Hepatocyte (in vitro differentiated cells): ENCODE data around the gene ATIC. TPM values are rescaled to one million over a fixed set of nuclear protein-coding genes. Genes with fewer than 3 reads are reported as not detected.
"Not testable (repeated sequence)": the region's sequence is repeated elsewhere in the genome, so short reads cannot be mapped to it uniquely, and the experiment has no call there.

Source experiments
- DNase-seq: peaks from one replicate; pipeline ENCODE4 v3.0.0-alpha.2; 2016; ENCODE audit warnings: low spot score
- H2AFZ ChIP-seq: fragments of 200-600 bp; sonication (generic); 2 replicates; pipeline ENCODE4 v1.6.0; 2016; ENCODE audit warnings: antibody characterized with exemption, mild to moderate bottlenecking
- H3K27ac ChIP-seq: fragments of 200-600 bp; sonication (generic); 2 replicates; pipeline ENCODE4 v1.5.1; 2016; ENCODE audit warnings: mild to moderate bottlenecking
- H3K27me3 ChIP-seq: fragments of 200-600 bp; sonication (generic); 2 replicates; pipeline ENCODE4 v1.6.1; 2016
- H3K36me3 ChIP-seq: fragments of 200-600 bp; sonication (generic); replicated peaks from 2 replicates; pipeline ENCODE4 v1.5.1; 2016; ENCODE audit warnings: low read depth; ENCODE audit not compliant: insufficient read depth
- H3K4me1 ChIP-seq: fragments of 200-600 bp; sonication (generic); 2 replicates; pipeline ENCODE4 v1.5.1; 2016; ENCODE audit warnings: mild to moderate bottlenecking, moderate library complexity; ENCODE audit not compliant: insufficient read depth
- H3K4me2 ChIP-seq: fragments of 200-600 bp; sonication (generic); 2 replicates; pipeline ENCODE4 v1.6.0; 2016
- H3K4me3 ChIP-seq: fragments of 200-600 bp; sonication (generic); 2 replicates; pipeline ENCODE4 v1.5.1; 2016; ENCODE audit warnings: mild to moderate bottlenecking
- H3K79me2 ChIP-seq: fragments of 200-600 bp; sonication (generic); 2 replicates; pipeline ENCODE4 v1.6.0; 2017; ENCODE audit warnings: mild to moderate bottlenecking
- H3K9me2 ChIP-seq: fragments of 200-600 bp; sonication (generic); replicated peaks from 2 replicates; pipeline ENCODE4 v1.6.0; 2017; ENCODE audit warnings: mild to moderate bottlenecking; ENCODE audit not compliant: insufficient read depth
- H3K9me3 ChIP-seq: fragments of 200-600 bp; sonication (generic); 2 replicates; pipeline ENCODE4 v1.5.1; 2016; ENCODE audit warnings: low read depth, mild to moderate bottlenecking
- H4K20me1 ChIP-seq: fragments of 200-600 bp; sonication (generic); 2 replicates; pipeline ENCODE4 v1.6.0; 2016; ENCODE audit warnings: mild to moderate bottlenecking; ENCODE audit not compliant: insufficient read depth, poor library complexity, severe bottlenecking
- CTCF ChIP-seq: fragments of 200-600 bp; sonication (generic); IDR thresholded peaks from 2 replicates; pipeline ENCODE4 v1.5.1; 2016; ENCODE audit warnings: antibody characterized with exemption, mild to moderate bottlenecking; ENCODE audit not compliant: poor library complexity
- EZH2 ChIP-seq: fragments of 200-600 bp; sonication (generic); IDR thresholded peaks from 2 replicates; pipeline ENCODE4 v1.6.1; 2016; ENCODE audit warnings: antibody characterized with exemption, mild to moderate bottlenecking, borderline replicate concordance
- EZH2phosphoT487 ChIP-seq: fragments of 200-600 bp; sonication (generic); IDR thresholded peaks from one replicate; pipeline ENCODE4 v1.6.1; 2018; ENCODE audit warnings: antibody characterized with exemption, mild to moderate bottlenecking, low read depth, moderate library complexity; ENCODE audit not compliant: unreplicated experiment, severe bottlenecking
- WGBS: methylation state at CpG from one replicate; pipeline ENCODE4 v1.1.6; 2016; ENCODE audit warnings: low lambda C conversion rate; ENCODE audit errors: missing lambda C conversion rate; 5-methylcytosine and 5-hydroxymethylcytosine counted together
- polyA plus RNA-seq: library from polyadenylated mRNA; unstranded; fragments of >200 nt; fragmentation: Nextera tagmentation; extraction: Ambion mirVana; gene quantifications from 2 replicates; pipeline ENCODE4 v1.2.1, GENCODE V29; 2016
- total RNA-seq: library from RNA; depleted of rRNA; stranded (reverse); fragments of >200 nt; gene quantifications from 2 replicates; pipeline ENCODE4 v1.2.3, GENCODE V29; 2014

ATIC gene
- total and polyA plus RNA-seq, 2 experiments from 2014 or later = 19.6 to 82.7 TPM

GRCh38 chr2:215358312-215358845 lies 46.5 kb downstream of the ATIC start:
- Histone ChIP-seq H2AFZ (no peak overlapping the region), H3K4me3 (no peak overlapping the region), H3K36me3 (peaks cover 2% of the 10 kb centered on the region), H3K27me3 (no peaks in the 10 kb centered on the region), H4K20me1 (no peaks in the 10 kb centered on the region), H3K4me1 (no peaks in the 10 kb centered on the region), H3K79me2 (no peaks in the 10 kb centered on the region), H3K27ac (no peak overlapping the region), H3K4me2 (no peak overlapping the region), H3K9me3 (no peaks in the 10 kb centered on the region), H3K9me2 (no peaks in the 10 kb centered on the region)
- no peak for TF ChIP-seq CTCF
- TF ChIP-seq EZH2phosphoT487 = no peak
- TF ChIP-seq EZH2 = no peak
- DNase-seq = no peak
- WGBS = 75% methylated on average over 4 of the region's 4 CpGs

- no peaks in the 10 kb centered on the region for H3K9me2 ChIP-seq
- H3K36me3 ChIP-seq = peaks cover 2% of the 10 kb centered on the region
Measured at GRCh38 chr2:215358891-215359575, 47.2 kb downstream of the ATIC start.

GRCh38 chr2:215359576-215359922 lies 47.7 kb downstream of the ATIC start:
- Histone ChIP-seq H3K4me2 (no peak overlapping the region), H3K4me3 (no peak overlapping the region), H3K79me2 (no peaks in the 10 kb centered on the region), H4K20me1 (no peaks in the 10 kb centered on the region), H3K27me3 (no peaks in the 10 kb centered on the region), H2AFZ (no peak overlapping the region), H3K9me2 (no peaks in the 10 kb centered on the region), H3K4me1 (no peaks in the 10 kb centered on the region), H3K36me3 (peaks cover 2% of the 10 kb centered on the region), H3K9me3 (no peaks in the 10 kb centered on the region), H3K27ac (no peak overlapping the region)
- WGBS = 95% methylated on average over 1 of the region's 1 CpG
- no peak for TF ChIP-seq EZH2
- no peak for TF ChIP-seq EZH2phosphoT487
- no peak for TF ChIP-seq CTCF
- DNase-seq = no peak

More at GRCh38 chr2:215358891-215359575, 47.2 kb downstream of the ATIC start:
- Histone ChIP-seq H2AFZ (no peak overlapping the region), H4K20me1 (no peaks in the 10 kb centered on the region), H3K4me3 (no peak overlapping the region), H3K79me2 (no peaks in the 10 kb centered on the region), H3K9me3 (no peaks in the 10 kb centered on the region), H3K4me1 (no peaks in the 10 kb centered on the region), H3K27me3 (no peaks in the 10 kb centered on the region), H3K4me2 (no peak overlapping the region), H3K27ac (no peak overlapping the region)
- 84% methylated on average over 15 of the region's 15 CpGs for WGBS
- TF ChIP-seq EZH2phosphoT487 (no peak), CTCF (no peak), EZH2 (no peak)
- DNase-seq = no peak

GRCh38 chr2:215360059-215360458 lies 48.2 kb downstream of the ATIC start:
- not testable (repeated sequence) for H3K36me3 ChIP-seq, H3K9me2 ChIP-seq, H3K27me3 ChIP-seq, H3K4me3 ChIP-seq, H3K4me1 ChIP-seq, H2AFZ ChIP-seq, H3K27ac ChIP-seq, H3K79me2 ChIP-seq, H3K4me2 ChIP-seq, DNase-seq, H4K20me1 ChIP-seq, H3K9me3 ChIP-seq
- WGBS = 98% methylated on average over 3 of the region's 3 CpGs
